Measurements from ENCODE around the gene SIAH1. TPM values are rescaled to one million over a fixed set of nuclear protein-coding genes. Genes with fewer than 3 reads are reported as not detected.
"Not testable (repeated sequence)": the region's sequence is repeated elsewhere in the genome, so short reads cannot be mapped to it uniquely, and the experiment has no call there.

The SIAH1 gene
- total RNA-seq, 4 donors from 2014 or later = 20.6 to 37.6 (median 34.4) TPM

DNA sequence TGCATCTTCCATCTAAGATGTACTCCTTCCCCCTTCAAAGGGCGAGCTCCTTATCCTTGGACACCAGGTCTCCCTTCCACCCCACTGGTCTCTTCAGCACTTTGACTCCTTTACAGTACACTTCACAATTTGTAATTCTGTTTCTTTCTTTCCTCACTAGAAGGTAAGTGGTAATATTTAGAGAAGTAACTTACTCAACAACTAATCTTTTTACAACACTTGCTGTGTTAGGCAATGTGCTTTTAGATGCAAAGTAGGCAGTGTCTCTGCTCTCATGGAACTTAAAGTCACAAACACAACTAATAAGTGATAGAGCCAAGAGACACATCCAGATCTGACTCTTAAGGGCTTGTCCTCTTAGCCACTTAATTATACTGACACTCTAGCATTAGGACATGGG lies 6.4 kb downstream of the SIAH1 start:
- WGBS, 2 donors = 79 to 92% methylated on average over 1 of the region's 1 CpG
- intact Hi-C loops (cut with DNase I; ENCODE audit: low total_unique reads) = no loop called here
- no peak overlapping the region for H3K4me3 ChIP-seq (ENCODE audit: low read depth, poor library complexity, severe bottlenecking)
- DNase-seq (ENCODE audit: low spot score in 2 of 2) = no peak
- TF ChIP-seq, protein P1, sequence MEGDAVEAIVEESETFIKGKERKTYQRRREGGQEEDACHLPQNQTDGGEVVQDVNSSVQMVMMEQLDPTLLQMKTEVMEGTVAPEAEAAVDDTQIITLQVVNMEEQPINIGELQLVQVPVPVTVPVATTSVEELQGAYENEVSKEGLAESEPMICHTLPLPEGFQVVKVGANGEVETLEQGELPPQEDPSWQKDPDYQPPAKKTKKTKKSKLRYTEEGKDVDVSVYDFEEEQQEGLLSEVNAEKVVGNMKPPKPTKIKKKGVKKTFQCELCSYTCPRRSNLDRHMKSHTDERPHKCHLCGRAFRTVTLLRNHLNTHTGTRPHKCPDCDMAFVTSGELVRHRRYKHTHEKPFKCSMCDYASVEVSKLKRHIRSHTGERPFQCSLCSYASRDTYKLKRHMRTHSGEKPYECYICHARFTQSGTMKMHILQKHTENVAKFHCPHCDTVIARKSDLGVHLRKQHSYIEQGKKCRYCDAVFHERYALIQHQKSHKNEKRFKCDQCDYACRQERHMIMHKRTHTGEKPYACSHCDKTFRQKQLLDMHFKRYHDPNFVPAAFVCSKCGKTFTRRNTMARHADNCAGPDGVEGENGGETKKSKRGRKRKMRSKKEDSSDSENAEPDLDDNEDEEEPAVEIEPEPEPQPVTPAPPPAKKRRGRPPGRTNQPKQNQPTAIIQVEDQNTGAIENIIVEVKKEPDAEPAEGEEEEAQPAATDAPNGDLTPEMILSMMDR (IDR thresholded peaks at IDR 0.05) = no peak
- TF ChIP-seq POLR2A (IDR thresholded peaks at IDR 0.05) = no peak

DNA sequence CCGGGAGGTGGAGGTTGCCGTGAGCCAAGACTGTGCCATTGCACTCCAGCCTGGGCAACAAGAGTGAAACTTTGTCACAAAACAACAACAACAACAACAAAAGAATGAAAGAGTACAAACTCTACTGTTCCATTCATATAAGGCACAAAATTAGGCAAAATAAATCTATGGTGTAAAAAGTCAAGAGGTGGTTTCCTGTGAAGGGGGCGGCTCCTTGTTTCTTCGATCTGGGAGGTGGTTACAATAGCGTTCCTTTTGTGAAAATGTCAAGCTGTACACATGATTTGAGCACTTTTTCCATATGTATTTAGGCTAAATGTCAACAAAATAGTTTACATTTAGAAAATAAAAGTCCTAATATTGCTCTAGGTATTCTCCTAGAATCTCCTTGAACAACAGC lies 6.9 kb downstream of the SIAH1 start:
- DNase-seq (ENCODE audit: low spot score in 2 of 2) = no peak
- H3K4me3 ChIP-seq (ENCODE audit: low read depth, poor library complexity, severe bottlenecking) = no peak overlapping the region
- intact Hi-C loops (cut with DNase I; ENCODE audit: low total_unique reads) = no loop called here
- WGBS, 2 donors = 78 to 83% methylated on average over 5 of the region's 5 CpGs
- TF ChIP-seq, protein P1 (IDR thresholded peaks at IDR 0.05) = no peak
- no peak for TF ChIP-seq POLR2A (IDR thresholded peaks at IDR 0.05)

DNA sequence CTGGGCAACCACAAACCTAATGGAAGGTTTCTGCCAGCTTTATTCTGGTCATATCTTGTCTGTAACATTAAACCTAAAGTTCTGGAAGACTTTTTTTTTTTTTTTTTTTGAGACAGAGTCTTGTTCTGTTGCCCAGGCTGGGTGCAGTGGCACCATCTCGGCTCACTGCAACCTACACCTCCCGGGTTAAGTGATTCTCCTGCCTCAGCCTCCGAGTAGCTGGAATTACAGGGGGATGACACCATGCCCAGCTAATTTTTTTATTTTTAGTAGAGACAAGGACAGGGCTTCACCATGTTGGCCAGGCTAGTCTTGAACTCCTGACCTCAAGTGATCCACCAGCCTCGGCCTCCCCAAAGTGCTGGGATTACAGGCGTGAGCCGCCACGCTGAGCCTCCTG lies 7.9 kb downstream of the SIAH1 start:
- intact Hi-C loops (cut with DNase I; ENCODE audit: low total_unique reads); H3K4me3 ChIP-seq (ENCODE audit: low read depth, poor library complexity, severe bottlenecking); DNase-seq (ENCODE audit: low spot score in 2 of 2): not testable (repeated sequence)
- WGBS, 2 donors = 67 to 74% methylated on average over 7 of the region's 7 CpGs

DNA sequence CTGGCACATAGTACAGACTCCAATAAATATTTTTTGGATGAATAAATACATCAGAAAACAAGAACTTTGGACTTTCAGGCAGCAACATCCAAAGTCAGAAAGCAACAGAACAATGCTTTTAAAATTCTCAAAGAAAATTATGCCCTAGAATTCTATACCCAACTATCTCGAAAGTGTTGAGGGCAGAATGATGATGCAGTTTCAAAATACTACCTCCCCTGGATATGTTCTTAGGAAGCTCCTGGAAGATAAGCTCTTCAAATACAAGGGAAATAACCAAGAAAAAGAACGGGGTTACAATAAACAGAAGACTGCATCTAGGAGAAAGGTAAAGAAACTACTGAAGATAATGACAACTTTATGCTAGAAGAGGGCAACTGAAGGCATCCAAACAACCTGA lies 11.0 kb downstream of the SIAH1 start:
- 64 to 75% methylated on average over 2 of the region's 2 CpGs for WGBS, 2 donors
- TF ChIP-seq POLR2A (IDR thresholded peaks at IDR 0.05) = no peak
- TF ChIP-seq, protein P1 (IDR thresholded peaks at IDR 0.05) = no peak
- no peak for DNase-seq (ENCODE audit: low spot score in 2 of 2)
- intact Hi-C loops (cut with DNase I; ENCODE audit: low total_unique reads) = no loop called here
- H3K4me3 ChIP-seq (ENCODE audit: low read depth, poor library complexity, severe bottlenecking) = no peak overlapping the region

DNA sequence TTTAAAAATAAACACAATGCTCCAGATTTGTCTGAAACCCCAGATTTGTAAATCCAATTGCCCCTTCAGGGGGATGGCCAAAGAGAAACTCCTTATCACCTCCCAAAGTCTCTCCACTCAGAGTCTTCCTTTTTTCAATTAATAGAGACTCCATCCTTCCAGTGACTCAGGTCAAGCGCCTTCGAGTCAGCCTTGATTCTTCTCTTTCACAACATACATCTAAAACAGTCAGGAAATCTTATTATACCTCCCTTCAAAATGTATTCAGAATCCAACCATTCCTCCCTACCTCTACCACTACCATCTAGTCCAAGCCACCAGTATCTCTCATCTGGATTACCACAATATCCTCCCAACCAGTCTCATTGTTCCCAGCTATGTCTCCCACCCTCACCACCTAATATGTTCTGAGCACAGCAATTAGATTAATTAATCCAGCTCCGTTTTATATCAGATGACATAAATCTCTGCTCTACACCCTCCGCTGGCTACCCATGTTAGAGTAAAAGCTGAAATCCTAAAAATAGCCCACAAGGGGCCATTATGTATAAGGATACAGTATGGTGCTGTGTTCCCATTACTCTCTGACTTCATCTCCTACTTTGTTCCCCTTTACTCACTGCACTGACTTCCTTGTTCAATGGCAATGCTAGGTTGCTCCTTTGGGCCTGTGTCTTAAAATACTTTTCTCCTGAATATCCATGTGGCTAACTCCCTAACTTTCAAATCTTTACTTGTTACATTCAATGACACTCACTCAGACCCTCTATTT lies 11.8 kb downstream of the SIAH1 start:
- no peak for DNase-seq (ENCODE audit: low spot score in 2 of 2)
- 72 to 77% methylated on average over 4 of the region's 4 CpGs for WGBS, 2 donors
- intact Hi-C loops (cut with DNase I; ENCODE audit: low total_unique reads) = no loop called here
- H3K4me3 ChIP-seq (ENCODE audit: low read depth, poor library complexity, severe bottlenecking) = no peak overlapping the region
- TF ChIP-seq, protein P1 (IDR thresholded peaks at IDR 0.05) = no peak

DNA sequence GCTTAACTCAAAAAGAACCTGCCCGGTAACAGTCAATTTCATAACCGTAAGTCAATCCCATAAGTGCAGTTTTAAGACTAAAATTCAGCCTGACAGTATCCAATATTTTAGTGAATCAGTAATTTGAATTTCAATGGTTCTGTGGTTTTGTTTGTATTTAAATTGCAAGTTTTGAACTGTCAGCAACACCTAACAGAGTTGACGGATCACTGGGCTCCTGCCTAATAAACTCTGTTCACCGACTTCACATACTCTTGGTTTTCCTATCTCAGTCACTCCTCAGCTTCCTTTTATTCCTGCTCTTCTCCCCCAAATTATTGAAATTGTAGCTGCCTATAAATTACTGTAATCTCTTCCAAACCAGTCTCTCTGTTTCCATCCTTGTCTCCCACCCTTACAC lies 12.5 kb downstream of the SIAH1 start:
- 87 to 90% methylated on average over 4 of the region's 4 CpGs for WGBS, 2 donors
- TF ChIP-seq POLR2A (IDR thresholded peaks at IDR 0.05) = no peak
- TF ChIP-seq, protein P1 (IDR thresholded peaks at IDR 0.05) = no peak
- DNase-seq (ENCODE audit: low spot score in 2 of 2) = no peak
- H3K4me3 ChIP-seq (ENCODE audit: low read depth, poor library complexity, severe bottlenecking) = no peak overlapping the region
- intact Hi-C loops (cut with DNase I; ENCODE audit: low total_unique reads) = no loop called here

Data from lower leg skin (tissue), 4 donors.